GM19328 (cell line): ENCODE measurements around the gene CDKAL1.
"Not testable (repeated sequence)": the region's sequence is repeated elsewhere in the genome, so short reads cannot be mapped to it uniquely, and the experiment has no call there.

Experiments
- ATAC-seq: cut with Tn5 transposase; IDR thresholded peaks from one replicate; pipeline ENCODE4 v1.9.1; 2021; ENCODE audit warnings: mild to moderate bottlenecking, moderate library complexity; ENCODE audit not compliant: unreplicated experiment

Gene CDKAL1

DNA sequence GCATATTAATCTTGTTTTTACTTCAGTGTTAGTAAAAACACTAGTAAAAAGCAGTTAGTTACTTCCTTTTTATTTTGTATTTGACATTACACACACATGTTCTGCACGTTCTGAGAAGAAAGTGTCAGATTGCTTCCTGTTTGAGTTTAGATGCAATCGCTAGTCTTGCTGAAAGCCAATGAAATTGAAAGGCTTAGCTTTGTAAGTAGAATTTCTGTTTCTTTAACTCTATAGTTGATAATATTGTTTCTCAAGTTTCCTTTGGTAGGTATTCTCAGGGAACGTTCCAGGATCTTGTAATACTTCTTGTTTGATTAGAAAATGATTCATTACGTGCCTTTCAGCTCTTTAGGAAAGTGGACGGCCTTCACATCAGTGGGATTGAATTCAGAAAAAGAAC, 55.0 kb downstream of the CDKAL1 start:
- no peak for ATAC-seq

GRCh38 chr6:20590476-20590875, 56.2 kb downstream of the CDKAL1 start:
- not testable (repeated sequence) for ATAC-seq

GRCh38 chr6:20594299-20594853, 60.1 kb downstream of the CDKAL1 start:
- ATAC-seq: not testable (repeated sequence)

DNA sequence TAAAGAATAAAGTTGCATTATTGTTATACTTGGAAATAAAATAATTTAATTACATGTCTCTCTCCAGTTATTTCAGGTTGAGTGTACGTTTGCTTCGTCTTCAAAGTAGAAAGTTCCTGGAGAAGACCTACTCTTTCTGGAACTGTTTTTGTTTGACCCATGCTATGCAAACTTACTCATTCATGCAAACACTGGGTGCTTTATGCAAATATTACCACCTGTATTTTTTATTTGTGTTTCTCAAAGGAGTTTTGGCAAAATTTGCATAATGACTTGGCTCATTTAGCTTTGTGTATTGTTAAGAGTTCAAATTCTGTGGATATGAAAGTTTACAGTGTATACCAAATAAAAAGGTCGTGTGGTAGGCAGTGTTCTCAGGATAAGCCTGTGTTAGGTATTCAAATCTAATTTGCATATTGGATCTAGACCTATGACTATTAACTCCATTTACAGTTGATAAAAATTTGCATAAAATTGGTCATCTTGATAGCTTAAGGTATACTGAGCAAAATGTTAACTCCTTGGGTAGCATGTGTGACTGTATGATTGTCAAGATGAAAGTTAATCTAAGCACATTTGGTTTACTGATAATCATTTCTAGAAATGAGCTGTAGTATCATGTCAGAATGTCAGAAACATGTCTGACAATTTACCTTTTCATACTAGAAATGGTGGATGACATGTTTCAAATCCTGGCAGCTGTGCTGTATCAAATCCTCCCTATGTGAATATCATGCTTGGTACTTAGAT, 65.2 kb downstream of the CDKAL1 start:
- ATAC-seq: no peak

- ATAC-seq: no peak
These were observed 66.6 kb downstream of the CDKAL1 start for GRCh38 chr6:20600831-20601230.

- no peak for ATAC-seq
These were observed 69.9 kb downstream of the CDKAL1 start for GRCh38 chr6:20604159-20604558.

DNA sequence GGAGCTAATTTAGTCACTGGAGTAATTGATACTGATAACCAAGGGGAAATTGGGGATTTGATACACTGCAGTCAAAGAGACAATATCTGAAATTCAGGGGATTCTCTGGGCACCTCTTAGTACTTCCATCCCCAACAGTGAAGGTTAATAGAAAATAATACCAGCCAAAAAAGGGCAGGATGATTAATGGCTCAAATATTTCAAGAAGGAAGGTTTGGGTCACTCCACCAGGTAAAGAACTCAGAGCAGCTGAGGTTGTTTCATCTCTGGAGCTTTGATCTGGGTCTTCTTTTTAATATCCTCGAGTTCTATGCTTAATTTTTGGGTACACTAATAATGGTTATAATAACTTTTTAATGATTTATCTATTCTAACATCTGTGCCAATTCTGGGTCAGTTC, 70.8 kb downstream of the CDKAL1 start:
- no peak for ATAC-seq

DNA sequence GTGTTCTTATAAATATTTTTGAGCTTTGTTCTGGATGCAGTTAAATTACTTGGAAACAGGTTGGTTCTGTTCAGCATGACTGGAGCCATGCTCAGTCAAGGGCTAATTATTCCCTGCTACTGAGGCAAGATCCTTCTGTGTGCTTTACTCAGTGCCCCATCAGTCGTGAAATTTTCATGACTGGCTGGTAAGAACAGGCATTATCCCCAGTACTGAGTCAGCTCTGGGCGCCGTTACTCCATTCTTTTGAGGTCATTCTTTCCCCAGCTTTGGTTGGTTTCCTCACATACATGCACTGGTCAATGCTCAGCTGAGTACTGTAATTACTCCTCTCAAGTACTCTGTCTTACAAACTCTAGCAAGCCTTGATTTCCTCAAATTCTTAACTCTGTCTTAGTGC, 71.3 kb downstream of the CDKAL1 start:
- ATAC-seq: no peak

GRCh38 chr6:20606831-20607230, 72.6 kb downstream of the CDKAL1 start:
- no peak for ATAC-seq

DNA sequence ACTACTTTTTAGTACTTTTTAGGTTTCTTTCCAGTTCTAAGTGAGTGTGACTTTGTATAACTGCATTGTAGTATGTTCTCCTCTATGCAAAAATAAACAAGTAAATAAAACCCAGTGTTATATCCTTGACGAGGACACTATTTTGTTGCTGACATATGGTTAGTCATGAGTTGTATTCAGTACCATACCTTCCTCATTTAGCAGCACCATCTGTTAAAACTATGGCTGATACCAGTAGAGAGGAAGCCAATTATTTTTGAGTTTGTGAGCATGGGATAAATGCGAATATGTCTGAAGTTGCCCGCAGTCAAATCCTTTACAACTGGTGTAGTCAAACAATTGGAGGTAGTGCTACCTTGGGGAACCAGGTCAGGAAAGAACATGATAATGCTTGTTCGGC, 74.1 kb downstream of the CDKAL1 start:
- no peak for ATAC-seq

GRCh38 chr6:20608905-20609304, 74.6 kb downstream of the CDKAL1 start:
- no peak for ATAC-seq

DNA sequence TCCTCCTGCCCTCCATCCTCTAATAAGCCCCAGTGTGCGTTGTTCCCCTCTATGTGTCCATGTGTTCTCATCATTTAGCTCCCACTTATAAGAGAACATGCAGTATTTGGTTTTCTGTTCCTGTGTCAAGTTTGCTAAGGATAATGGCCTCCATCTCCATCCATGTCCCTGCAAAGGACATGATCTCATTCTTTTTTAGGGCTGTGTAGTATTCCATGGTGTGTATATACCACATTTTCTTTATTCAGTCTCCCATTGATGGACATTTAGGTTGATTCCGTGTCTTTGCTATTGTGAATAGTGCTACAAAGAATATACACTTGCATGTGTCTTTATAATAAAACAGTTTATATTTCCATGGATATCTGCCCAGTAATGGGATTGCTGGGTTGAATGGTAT, 75.7 kb downstream of the CDKAL1 start:
- not testable (repeated sequence) for ATAC-seq

- no peak for ATAC-seq
These were observed 76.5 kb downstream of the CDKAL1 start for GRCh38 chr6:20610636-20611370.

DNA sequence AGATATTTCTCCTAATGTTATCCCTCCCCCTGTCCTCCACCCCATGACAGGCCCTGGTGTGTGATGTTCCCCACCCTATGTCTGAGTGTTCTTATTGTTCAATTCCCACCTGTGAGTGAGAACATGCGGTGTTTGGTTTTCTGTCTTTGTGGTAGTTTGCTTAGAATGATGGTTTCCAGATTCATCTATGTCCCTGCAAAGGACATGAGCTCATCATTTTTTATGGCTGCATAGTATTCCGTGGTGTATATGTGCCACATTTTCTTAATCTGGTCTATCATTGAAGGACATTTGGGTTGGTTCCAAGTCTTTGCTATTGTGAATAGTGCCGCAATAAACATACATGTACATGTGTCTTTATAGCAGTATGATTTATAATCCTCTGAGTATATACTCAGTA, 83.3 kb downstream of the CDKAL1 start:
- not testable (repeated sequence) for ATAC-seq

DNA sequence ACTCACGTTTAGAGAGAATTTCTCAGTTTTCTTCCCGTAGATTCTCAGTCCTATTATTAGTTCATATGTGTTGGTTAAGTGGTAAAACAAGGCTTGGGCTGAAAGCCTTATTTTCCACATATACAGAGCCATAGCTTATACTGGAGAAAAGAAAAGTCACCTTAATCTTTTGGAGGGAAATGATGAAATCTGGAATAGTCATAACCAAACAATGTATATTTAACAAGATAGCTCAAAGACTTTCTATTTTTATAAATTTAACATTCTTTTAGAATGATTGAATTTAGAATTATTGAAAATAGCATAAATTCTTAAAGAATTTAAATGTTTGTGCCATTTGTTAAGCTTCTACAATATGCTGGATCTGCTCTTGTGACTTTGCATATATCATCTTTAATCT, 85.8 kb downstream of the CDKAL1 start:
- no peak for ATAC-seq

DNA sequence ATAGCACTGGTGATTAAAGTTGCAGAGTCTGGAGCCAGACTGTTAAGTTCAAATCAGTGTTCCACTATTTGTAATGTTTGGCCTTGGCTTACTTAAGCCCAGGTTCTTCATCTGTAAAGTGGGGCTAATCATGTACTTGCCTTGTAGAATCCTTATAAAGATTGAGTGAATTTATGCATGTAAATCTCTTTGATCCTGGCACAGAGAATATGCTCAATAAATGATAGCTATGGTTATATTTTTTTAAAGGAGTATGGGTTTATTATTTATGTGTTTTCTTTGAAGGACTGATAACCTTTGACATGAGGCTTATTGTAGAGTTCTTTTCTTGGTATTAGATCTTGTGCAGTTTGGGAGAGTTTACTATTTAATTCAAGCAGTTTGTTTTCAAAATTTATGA, 89.5 kb downstream of the CDKAL1 start:
- no peak for ATAC-seq

- no peak for ATAC-seq
These were observed 91.9 kb downstream of the CDKAL1 start for GRCh38 chr6:20626165-20626564.

DNA sequence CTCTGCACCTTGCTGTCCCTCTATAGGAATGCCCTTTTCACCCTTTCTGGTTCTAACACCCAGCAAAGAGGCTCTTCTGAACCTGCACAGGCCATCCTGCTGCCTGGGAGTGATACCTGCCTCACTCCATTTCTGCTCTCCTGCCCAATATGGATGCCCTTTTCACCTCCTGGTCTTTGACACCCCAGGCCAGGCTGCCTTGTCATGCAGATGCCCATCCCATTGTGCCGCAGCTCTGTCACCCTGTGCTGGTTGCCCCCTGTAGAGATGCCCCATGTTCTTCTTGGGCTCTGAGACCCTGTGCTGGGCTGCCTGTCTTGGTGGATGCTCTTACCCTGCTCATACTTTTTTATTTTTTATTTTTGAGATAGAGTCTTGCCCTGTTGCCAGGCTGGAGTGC, 95.3 kb downstream of the CDKAL1 start:
- ATAC-seq: no peak

GRCh38 chr6:20630136-20630535, 95.9 kb downstream of the CDKAL1 start:
- no peak for ATAC-seq

DNA sequence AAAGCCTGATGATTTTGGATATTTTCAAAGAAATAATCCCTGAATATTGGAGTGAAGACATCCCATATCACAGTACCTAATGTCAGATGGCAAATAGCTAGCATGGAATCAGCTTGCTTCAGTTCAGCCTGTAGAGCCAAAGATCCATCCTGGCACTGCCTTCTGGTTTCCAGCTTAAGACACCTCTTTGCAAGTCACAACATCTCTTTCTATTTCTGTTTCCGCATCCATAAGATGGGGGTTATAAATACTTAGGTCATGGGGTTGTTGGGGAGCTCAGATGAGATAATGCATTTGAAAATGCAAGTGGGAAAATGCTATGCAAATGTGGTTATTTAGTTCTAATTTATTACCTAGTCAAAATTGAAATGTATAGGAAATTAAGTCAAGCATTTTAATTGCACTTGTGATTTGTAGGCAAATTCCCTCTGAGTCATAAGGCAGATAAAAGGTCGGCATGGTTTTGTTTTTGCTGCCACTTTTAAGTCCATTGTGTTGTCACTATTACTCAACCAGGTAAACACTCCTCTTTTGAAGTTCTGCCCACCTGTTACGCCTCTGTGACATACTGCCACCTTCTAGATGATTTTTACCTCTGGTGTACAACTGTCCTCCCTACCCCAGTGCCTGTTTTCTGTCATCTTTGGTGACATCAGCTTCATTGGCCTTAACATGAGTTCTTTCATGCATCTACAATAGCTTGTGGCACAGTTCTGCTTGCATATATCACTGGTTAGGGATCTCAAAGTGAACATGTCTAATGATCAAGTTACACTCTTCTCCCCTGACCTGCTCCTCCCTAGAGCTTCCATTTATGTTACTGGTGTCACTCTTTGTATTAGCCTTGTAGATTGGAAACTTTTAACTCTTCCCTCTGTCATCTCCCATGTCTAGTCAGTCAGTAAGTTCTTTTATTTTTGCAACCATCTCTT, 96.6 kb downstream of the CDKAL1 start:
- ATAC-seq: no peak

DNA sequence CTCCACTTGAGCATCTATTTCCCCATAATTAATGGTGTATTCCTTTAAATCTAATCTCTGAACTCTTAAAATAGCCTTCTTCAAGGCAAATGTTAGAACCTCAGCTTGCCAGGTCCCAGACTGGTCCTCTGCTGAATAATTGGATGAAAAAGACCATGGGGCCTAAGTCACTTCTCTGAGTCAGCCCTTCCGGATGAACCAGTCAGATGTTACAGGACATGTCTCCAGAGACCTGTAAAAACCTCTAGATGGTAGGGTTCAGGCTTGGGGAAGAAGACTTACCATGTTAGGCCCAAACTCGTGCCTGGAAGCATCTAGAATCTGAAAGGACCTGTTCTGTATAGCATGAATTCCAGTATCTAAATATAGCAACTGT, 97.3 kb downstream of the CDKAL1 start:
- ATAC-seq: no peak
